Measurements from ENCODE around the gene HERPUD1.
"Not testable (repeated sequence)": the region's sequence is repeated elsewhere in the genome, so short reads cannot be mapped to it uniquely, and the experiment has no call there.

The HERPUD1 gene

GRCh38 chr16:56985962-56986360 lies 54.0 kb downstream of the HERPUD1 start:
- H3K9me3 ChIP-seq (ENCODE audit: severe bottlenecking), result no peaks in the 10 kb centered on the region
- no peaks in the 10 kb centered on the region for H3K36me3 ChIP-seq
- H3K27me3 ChIP-seq (ENCODE audit: insufficient read depth, low read depth, severe bottlenecking), result no peaks in the 10 kb centered on the region
- no peak overlapping the region for H3K4me3 ChIP-seq (ENCODE audit: low read depth, low read length)
- DNase-seq, result no peak
- H3K27ac ChIP-seq, result no peak overlapping the region
- TF ChIP-seq, protein P1, sequence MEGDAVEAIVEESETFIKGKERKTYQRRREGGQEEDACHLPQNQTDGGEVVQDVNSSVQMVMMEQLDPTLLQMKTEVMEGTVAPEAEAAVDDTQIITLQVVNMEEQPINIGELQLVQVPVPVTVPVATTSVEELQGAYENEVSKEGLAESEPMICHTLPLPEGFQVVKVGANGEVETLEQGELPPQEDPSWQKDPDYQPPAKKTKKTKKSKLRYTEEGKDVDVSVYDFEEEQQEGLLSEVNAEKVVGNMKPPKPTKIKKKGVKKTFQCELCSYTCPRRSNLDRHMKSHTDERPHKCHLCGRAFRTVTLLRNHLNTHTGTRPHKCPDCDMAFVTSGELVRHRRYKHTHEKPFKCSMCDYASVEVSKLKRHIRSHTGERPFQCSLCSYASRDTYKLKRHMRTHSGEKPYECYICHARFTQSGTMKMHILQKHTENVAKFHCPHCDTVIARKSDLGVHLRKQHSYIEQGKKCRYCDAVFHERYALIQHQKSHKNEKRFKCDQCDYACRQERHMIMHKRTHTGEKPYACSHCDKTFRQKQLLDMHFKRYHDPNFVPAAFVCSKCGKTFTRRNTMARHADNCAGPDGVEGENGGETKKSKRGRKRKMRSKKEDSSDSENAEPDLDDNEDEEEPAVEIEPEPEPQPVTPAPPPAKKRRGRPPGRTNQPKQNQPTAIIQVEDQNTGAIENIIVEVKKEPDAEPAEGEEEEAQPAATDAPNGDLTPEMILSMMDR (IDR thresholded peaks at IDR 0.05; ENCODE audit: low read depth, low read length), result no peak

GRCh38 chr16:56986361-56986760 lies 54.4 kb downstream of the HERPUD1 start:
- TF ChIP-seq, protein P1 (IDR thresholded peaks at IDR 0.05; ENCODE audit: low read depth, low read length), result no peak
- no peak overlapping the region for H3K27ac ChIP-seq
- H3K27me3 ChIP-seq (ENCODE audit: insufficient read depth, low read depth, severe bottlenecking), result no peaks in the 10 kb centered on the region

DNA sequence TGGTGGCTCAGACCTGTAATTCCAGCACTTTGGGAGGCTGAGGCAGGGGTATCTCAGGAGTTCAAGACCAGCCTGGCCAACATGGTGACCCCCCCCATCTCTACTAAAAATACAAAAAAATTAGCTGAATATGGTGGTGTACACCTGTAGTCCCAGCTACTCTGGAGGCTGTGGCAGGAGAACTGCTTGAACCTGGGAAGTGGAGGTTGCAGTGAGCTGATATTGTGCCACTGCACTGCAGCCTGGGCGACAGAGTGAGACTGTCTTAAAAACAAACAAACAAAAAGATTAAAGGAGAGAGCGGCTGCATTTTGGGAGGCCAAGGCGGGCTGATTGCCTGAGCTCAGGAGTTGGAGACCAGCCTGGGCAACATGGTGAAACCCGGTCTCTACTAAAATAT lies 55.0 kb downstream of the HERPUD1 start:
- H3K27me3 ChIP-seq (ENCODE audit: insufficient read depth, low read depth, severe bottlenecking); DNase-seq; H3K27ac ChIP-seq; H3K4me3 ChIP-seq (ENCODE audit: low read depth, low read length); H3K9me3 ChIP-seq (ENCODE audit: severe bottlenecking); H3K36me3 ChIP-seq: not testable (repeated sequence)

More at GRCh38 chr16:56986361-56986760, 54.4 kb downstream of the HERPUD1 start:
- H3K9me3 ChIP-seq (ENCODE audit: severe bottlenecking), result no peaks in the 10 kb centered on the region
- H3K36me3 ChIP-seq, result no peaks in the 10 kb centered on the region
- DNase-seq, result no peak
- no peak overlapping the region for H3K4me3 ChIP-seq (ENCODE audit: low read depth, low read length)

- TF ChIP-seq, protein P1 (IDR thresholded peaks at IDR 0.05; ENCODE audit: low read depth, low read length), result no peak
- Histone ChIP-seq H3K4me3 (ENCODE audit: low read depth, low read length) (no peak overlapping the region), H3K36me3 (no peaks in the 10 kb centered on the region), H3K27me3 (ENCODE audit: insufficient read depth, low read depth, severe bottlenecking) (no peaks in the 10 kb centered on the region), H3K9me3 (ENCODE audit: severe bottlenecking) (no peaks in the 10 kb centered on the region), H3K27ac (no peak overlapping the region)
- DNase-seq, result no peak
Observed at GRCh38 chr16:56987692-56988091, 55.8 kb downstream of the HERPUD1 start.

DNA sequence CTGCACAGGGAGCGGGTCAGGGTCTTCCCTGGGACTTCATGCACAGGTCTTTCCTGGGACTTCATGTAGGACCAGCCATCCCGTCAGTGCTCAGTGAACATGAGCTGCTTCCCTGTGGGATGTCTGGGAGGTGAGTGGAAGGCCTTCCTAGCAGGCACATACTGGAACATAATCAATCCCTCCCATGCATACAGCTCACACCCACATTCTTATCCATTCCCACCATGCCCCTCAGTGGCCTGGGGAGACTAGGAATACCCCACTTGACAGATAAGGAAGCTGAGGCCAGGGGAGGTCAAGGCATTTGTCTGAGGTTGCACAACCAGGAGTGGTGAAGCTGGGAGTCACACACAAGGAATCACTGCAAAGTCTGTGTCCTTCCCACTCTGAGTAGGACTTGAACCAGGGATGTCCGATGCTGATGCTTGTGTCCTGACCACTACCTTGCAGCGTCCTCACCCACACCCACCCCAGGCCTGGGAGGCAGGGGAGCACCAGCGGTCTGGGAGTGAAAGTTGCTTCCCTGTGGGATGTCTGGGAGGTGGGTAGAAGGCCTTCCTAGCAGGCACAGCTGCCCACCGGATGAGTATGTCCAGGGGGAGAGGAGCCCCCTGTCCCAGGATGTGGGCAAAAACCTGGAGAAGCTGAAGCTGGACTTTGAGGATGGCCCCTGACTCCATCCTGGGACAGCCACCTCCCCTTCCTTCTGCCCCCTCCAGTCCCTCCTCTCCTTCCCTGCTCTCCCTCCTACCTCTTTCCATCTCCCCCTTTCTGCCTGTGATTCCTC lies 56.4 kb downstream of the HERPUD1 start:
- no peak overlapping the region for H3K4me3 ChIP-seq (ENCODE audit: low read depth, low read length)
- no peak overlapping the region for H3K27ac ChIP-seq

More for the DNA sequence above, 56.4 kb downstream of the HERPUD1 start:
- Histone ChIP-seq H3K27me3 (ENCODE audit: insufficient read depth, low read depth, severe bottlenecking) (no peaks in the 10 kb centered on the region), H3K9me3 (ENCODE audit: severe bottlenecking) (no peaks in the 10 kb centered on the region), H3K36me3 (no peaks in the 10 kb centered on the region)
- DNase-seq, result no peak
- TF ChIP-seq, protein P1 (IDR thresholded peaks at IDR 0.05; ENCODE audit: low read depth, low read length), result no peak

Data from WERI-Rb-1 (cell line).